Fibroblast of mammary gland (primary cell): Measurements from ENCODE around the gene NPTX1.
A peak's percentile ranks its signal among the peaks of the same experiment; 100 is the strongest.

Experiments used
- DNase-seq: peaks from one replicate; pipeline ENCODE4 v3.0.0-alpha.2; 2010; ENCODE audit warnings: low read depth
- H3K4me3 ChIP-seq: 2 replicates; pipeline ENCODE4 v1.5.1; 2011; ENCODE audit warnings: low read depth, mild to moderate bottlenecking, low read length, moderate library complexity; ENCODE audit not compliant: control insufficient read depth
- TF ChIP-seq, protein P1 (sequence below): conservative IDR thresholded peaks from 2 replicates; pipeline ENCODE4 v1.5.1; 2011; ENCODE audit warnings: low read depth, low read length, inconsistent platforms; ENCODE audit not compliant: control insufficient read depth, insufficient read depth

Gene NPTX1

DNA sequence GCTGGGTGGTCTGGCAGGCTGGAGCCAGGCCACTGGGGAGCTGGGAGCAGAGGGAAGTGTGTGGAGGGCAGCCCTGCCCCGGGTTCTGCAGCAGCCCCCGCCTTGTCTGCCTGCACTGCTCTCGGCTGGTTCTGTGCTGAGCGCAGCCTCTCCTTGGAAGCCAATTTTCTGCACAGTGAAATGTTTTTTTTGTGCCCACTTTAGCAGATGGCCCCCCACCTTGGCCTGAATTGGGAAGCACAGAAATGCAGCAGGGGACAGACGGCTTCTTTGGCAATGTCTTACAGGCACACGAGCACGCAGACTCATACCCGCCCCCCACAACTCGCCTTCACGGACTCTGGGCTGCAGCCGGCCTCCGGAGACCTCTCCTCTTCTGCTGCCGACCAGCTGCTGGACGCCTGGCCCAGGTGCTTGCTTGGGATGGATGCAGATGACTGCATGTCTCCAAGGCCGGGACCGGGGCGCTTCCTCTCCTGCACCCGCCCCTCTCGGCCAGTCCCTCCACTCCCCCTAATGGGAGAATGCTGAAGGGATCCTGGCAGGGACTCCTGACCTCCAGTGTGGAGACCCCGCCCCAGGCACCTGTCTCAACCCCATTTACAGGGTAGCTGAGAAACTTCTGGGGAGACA, 14.8 kb downstream of the NPTX1 start:
- no peak overlapping the region for H3K4me3 ChIP-seq
- no peak for DNase-seq
- TF ChIP-seq, protein P1, sequence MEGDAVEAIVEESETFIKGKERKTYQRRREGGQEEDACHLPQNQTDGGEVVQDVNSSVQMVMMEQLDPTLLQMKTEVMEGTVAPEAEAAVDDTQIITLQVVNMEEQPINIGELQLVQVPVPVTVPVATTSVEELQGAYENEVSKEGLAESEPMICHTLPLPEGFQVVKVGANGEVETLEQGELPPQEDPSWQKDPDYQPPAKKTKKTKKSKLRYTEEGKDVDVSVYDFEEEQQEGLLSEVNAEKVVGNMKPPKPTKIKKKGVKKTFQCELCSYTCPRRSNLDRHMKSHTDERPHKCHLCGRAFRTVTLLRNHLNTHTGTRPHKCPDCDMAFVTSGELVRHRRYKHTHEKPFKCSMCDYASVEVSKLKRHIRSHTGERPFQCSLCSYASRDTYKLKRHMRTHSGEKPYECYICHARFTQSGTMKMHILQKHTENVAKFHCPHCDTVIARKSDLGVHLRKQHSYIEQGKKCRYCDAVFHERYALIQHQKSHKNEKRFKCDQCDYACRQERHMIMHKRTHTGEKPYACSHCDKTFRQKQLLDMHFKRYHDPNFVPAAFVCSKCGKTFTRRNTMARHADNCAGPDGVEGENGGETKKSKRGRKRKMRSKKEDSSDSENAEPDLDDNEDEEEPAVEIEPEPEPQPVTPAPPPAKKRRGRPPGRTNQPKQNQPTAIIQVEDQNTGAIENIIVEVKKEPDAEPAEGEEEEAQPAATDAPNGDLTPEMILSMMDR: no peak

DNA sequence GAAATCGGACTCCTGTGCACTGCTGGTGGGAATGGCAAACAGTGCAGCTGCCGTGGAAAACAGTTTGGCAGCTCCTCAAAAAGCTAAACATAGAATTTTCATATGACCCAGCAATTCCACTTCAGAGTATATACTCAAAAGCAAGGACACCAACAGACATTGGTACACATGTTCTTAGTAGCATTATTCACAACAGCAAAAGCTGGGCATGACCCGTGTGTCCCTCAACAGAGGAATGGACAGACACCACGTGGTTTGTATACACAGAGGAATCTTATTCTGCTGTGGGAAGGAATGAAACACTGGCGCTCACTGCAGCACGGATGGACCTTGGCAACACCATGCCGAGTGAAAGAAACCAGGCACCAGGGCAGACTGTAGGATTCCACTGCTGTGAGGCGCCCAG, 16.0 kb downstream of the NPTX1 start:
- TF ChIP-seq, protein P1: no peak
- DNase-seq: no peak
- no peak overlapping the region for H3K4me3 ChIP-seq

DNA sequence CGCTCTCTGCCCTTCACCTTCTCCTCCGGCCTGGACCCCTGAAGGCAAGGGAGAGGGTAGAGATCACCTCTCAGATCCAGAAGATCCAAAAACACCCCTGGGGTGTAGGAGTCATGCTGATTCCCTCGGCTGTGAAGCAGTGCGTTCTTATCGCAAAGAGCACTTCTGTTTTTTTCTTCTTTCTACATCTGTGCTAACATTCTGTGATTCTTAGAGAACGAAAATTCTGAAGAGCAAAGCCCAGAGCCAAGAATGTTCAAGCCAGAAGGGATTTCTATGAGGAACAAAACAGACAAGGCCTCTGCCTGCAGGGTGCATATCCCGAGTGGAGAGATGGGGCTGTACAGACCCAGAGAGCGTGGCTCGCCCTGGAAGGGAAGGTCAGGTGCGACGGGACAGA, 17.2 kb downstream of the NPTX1 start:
- H3K4me3 ChIP-seq: no peak overlapping the region
- TF ChIP-seq, protein P1: no peak
- no peak for DNase-seq

DNA sequence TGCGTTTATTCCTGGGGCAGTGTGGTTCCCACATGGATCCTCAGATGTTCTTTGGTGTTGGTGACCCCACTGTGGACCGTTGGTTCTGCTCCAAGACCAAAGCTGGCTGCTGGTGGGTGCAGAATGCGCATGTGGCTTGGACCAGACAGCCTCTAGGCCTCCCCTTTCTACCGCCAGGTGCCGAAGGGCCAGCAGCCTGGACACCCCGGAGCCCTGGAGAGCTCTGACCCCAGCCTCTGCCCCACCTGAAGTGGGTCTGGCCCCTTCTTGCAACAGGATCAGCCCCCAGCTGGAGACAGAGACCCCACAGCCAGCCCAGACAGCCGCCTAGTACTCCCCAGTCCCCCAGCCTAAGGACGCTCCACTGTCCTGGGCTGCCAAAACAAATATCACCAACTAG, 18.4 kb downstream of the NPTX1 start:
- TF ChIP-seq, protein P1: no peak
- no peak for DNase-seq
- H3K4me3 ChIP-seq: no peak overlapping the region

DNA sequence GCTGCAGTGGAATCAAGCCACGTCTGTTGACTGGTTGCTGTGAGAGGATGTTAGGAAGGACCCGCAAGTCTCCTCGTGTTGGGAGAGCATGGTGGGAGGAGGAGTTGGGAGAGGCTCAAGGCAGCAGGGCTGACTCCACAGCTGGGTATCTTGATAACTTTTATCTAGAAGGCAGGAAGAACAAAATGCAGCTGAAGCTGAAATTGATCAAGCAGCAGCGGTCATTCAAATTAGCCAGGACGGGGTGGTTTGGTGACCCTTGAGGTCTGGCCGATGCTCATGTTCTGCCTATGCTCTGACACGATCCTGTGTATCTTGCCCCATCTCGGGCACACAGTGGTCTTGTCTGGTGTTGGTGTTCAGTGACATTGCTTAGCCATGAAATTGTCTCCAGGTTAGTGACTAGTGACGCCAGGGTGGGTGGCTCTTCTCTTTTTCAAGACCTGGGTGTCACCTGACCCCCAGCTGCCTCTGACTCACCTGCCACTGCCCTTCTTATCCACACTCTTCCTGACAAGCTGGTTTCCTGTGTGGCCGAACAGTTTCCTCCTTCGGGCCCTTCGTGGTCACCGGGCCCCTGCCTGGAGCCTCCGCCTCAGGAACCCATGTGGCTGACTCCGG, 19.1 kb downstream of the NPTX1 start:
- DNase-seq: no peak
- TF ChIP-seq, protein P1: no peak
- H3K4me3 ChIP-seq: no peak overlapping the region

DNA sequence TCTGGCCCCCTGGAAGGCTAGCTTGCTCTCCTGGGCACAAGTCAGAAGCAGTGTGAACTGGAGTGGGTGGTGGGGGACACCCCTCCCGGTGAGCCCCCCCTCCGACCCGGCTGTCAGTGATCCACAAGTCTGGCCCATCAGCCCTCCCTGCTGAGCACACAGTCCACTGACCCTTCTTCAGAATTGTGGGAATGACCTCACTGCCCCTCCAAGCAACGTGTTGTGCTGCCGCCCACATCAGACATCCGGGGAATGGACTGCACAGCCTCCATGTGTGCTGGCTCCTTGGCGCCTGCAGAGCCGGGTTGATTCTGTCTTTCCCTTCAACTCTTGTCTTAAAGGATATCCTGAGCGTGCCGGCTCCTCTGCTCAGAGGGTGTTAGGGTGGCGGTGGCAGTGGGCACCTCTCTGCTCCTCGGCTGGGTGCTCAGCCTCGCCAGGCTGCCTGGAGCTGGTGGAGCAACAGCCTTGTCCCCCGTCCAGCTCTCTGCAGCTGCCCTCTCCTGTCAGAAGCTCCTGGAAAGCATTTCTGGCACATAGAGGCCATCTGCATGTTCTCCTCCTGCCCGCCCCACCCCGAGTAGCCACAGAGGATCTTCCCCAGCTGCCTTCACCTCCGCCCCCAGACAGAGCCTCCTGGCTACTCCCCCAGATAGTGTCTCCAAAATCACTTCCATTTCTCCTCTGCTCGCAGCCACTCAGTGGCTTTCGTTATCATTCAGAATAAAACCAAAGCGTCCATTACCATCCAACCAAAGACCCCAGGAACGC, 19.8 kb downstream of the NPTX1 start:
- TF ChIP-seq, protein P1: no peak
- H3K4me3 ChIP-seq: no peak overlapping the region
- peak; percentile 38 for DNase-seq
